CD4-positive, CD25-positive, alpha-beta regulatory T cell (primary cell): ENCODE results near the gene AP4M1. TPM values are rescaled to one million over a fixed set of nuclear protein-coding genes. Genes with fewer than 3 reads are reported as not detected.

ENCODE experiments used
- ATAC-seq, 2 donors: fragments of 150-1000 bp; cut with Tn5 transposase; one replicate each; pipeline ENCODE4 v1.10.0; 2021; ENCODE audit warnings: low read depth in 2 of 2, moderate number of reproducible peaks in 2 of 2, moderate library complexity in 1 of 2
- DNase-seq, 3 donors: peaks; one replicate each; pipeline versions ENCODE4 v3.0.0 to v3.0.0-alpha.2; 2012 to 2022; ENCODE audit warnings: mixed read lengths in 1 of 3
- H3K27ac ChIP-seq: one replicate; pipeline ENCODE4 v1.7.0; 2013; ENCODE audit warnings: mild to moderate bottlenecking, low read length; ENCODE audit not compliant: insufficient read depth, poor library complexity, severe bottlenecking
- H3K27me3 ChIP-seq: one replicate; pipeline ENCODE4 v1.7.0; 2013; ENCODE audit warnings: low read length; ENCODE audit not compliant: control insufficient read depth, insufficient read depth
- H3K36me3 ChIP-seq: one replicate; pipeline ENCODE4 v1.7.0; 2013; ENCODE audit warnings: mild to moderate bottlenecking, low read length, moderate library complexity; ENCODE audit not compliant: control insufficient read depth, insufficient read depth
- H3K4me1 ChIP-seq: 2 replicates; pipeline ENCODE4 v1.7.0; 2013; ENCODE audit warnings: mild to moderate bottlenecking, low read length; ENCODE audit not compliant: insufficient read depth, control insufficient read depth, poor library complexity, severe bottlenecking
- H3K4me3 ChIP-seq: one replicate; pipeline ENCODE4 v1.7.0; 2013; ENCODE audit warnings: low read depth, mild to moderate bottlenecking, low read length, moderate library complexity
- H3K9me3 ChIP-seq, 2 experiments: 1 replicate in 1 of 2; 2 replicates in 1 of 2; pipeline ENCODE4 v1.7.0; 2013; ENCODE audit warnings: low read length in 2 of 2, mild to moderate bottlenecking in 1 of 2, moderate library complexity in 1 of 2; ENCODE audit not compliant: control insufficient read depth in 2 of 2
- H3K27ac Mint-ChIP-seq, 3 donors: one replicate each; pipeline ENCODE4 v1.8.0; 2020 to 2022; ENCODE audit warnings: mild to moderate bottlenecking in 3 of 3, mixed read lengths in 3 of 3, moderate library complexity in 2 of 3
- H3K27me3 Mint-ChIP-seq: one replicate; pipeline ENCODE4 v1.8.0; 2022; ENCODE audit warnings: mild to moderate bottlenecking, mixed read lengths
- H3K36me3 Mint-ChIP-seq: one replicate; pipeline ENCODE4 v1.8.0; 2020; ENCODE audit warnings: mixed read lengths
- H3K4me1 Mint-ChIP-seq, 4 donors: one replicate each; pipeline ENCODE4 v1.8.0; 2020 to 2022; ENCODE audit warnings: mixed read lengths in 4 of 4, mild to moderate bottlenecking in 1 of 4
- H3K4me3 Mint-ChIP-seq, 4 donors: one replicate each; pipeline ENCODE4 v1.8.0; 2020 to 2022; ENCODE audit warnings: mild to moderate bottlenecking in 4 of 4, mixed read lengths in 4 of 4, moderate library complexity in 3 of 4
- H3K9me3 Mint-ChIP-seq, 7 donors: one replicate each; pipeline ENCODE4 v1.8.0; 2020 to 2022; ENCODE audit warnings: mixed read lengths in 7 of 7, mild to moderate bottlenecking in 3 of 7, moderate library complexity in 2 of 7
- polyA plus RNA-seq, 4 donors: library from polyadenylated mRNA; unstranded; fragments of 300-500 nt; fragmentation: Illumina TruSeq; gene quantifications; one replicate each; pipeline ENCODE4 v1.2.3, GENCODE V29; 2021
- total RNA-seq: library from RNA; stranded (reverse); gene quantifications from one replicate; pipeline ENCODE4 v1.2.3, GENCODE V29; 2022

Gene AP4M1
- total and polyA plus RNA-seq, 5 donors from 2014 or later, result 2.6 to 6.4 (median 4.3) TPM

GRCh38 chr7:100154651-100155491 is 53.4 kb downstream of the AP4M1 start:
- Mint-ChIP-seq H3K27ac (peak overlapping the region in 1 of 3 donors; percentile 12), H3K4me3 (peak overlapping the region in 2 of 4 donors; percentile 24 to 98), H3K36me3 (peaks cover 21% of the 10 kb centered on the region), H3K27me3 (peaks cover 4% of the 10 kb centered on the region), H3K4me1 (peaks cover 7 to 84% (median 38%) of the 10 kb centered on the region in 4 donors), H3K9me3 (no peaks in the 10 kb centered on the region)
- DNase-seq (no peak), ATAC-seq (no peak)
- Histone ChIP-seq H3K4me1 (peaks cover 49% of the 10 kb centered on the region), H3K27me3 (no peaks in the 10 kb centered on the region), H3K36me3 (peaks cover 43% of the 10 kb centered on the region), H3K9me3 (no peaks in the 10 kb centered on the region), H3K27ac (no peak overlapping the region), H3K4me3 (no peak overlapping the region)

- Histone ChIP-seq H3K9me3 (no peaks in the 10 kb centered on the region), H3K27ac (peak overlapping the region; percentile 85), H3K4me3 (no peak overlapping the region), H3K27me3 (no peaks in the 10 kb centered on the region), H3K36me3 (peaks cover 43% of the 10 kb centered on the region), H3K4me1 (peaks cover 41% of the 10 kb centered on the region)
- Mint-ChIP-seq H3K36me3 (peaks cover 15% of the 10 kb centered on the region), H3K27ac (peak overlapping the region in 2 of 3 donors; percentile 63 to 64), H3K27me3 (peaks cover 4% of the 10 kb centered on the region), H3K9me3 (no peaks in the 10 kb centered on the region), H3K4me1 (peaks cover 0 to 84% (median 34%) of the 10 kb centered on the region in 4 donors), H3K4me3 (peak overlapping the region; percentile 57 to 98 (median 78))
- ATAC-seq (no peak), DNase-seq (no peak)
Measured at GRCh38 chr7:100155553-100156317, 54.3 kb downstream of the AP4M1 start.

GRCh38 chr7:100156331-100157068 is 55.1 kb downstream of the AP4M1 start:
- no peak overlapping the region for H3K4me3 ChIP-seq
- no peaks in the 10 kb centered on the region for H3K9me3 ChIP-seq
- H3K4me1 ChIP-seq, result peaks cover 41% of the 10 kb centered on the region
- Mint-ChIP-seq H3K9me3 (no peaks in the 10 kb centered on the region), H3K4me3 (peak overlapping the region; percentile 89 to 98 (median 92)), H3K4me1 (peaks cover 0 to 81% (median 36%) of the 10 kb centered on the region in 4 donors), H3K27ac (peak overlapping the region; percentile 84 to 96 (median 85)), H3K27me3 (peaks cover 4% of the 10 kb centered on the region), H3K36me3 (peaks cover 15% of the 10 kb centered on the region)
- H3K27me3 ChIP-seq, result no peaks in the 10 kb centered on the region
- no peak for DNase-seq
- ATAC-seq, result no peak
- peaks cover 43% of the 10 kb centered on the region for H3K36me3 ChIP-seq
- peak overlapping the region; percentile 85 for H3K27ac ChIP-seq

- Mint-ChIP-seq H3K4me1 (peaks cover 0 to 80% (median 37%) of the 10 kb centered on the region in 4 donors), H3K27ac (peak overlapping the region; percentile 84 to 96 (median 85)), H3K36me3 (peaks cover 15% of the 10 kb centered on the region), H3K9me3 (no peaks in the 10 kb centered on the region), H3K4me3 (peak overlapping the region; percentile 89 to 98 (median 92)), H3K27me3 (peaks cover 4% of the 10 kb centered on the region)
- Histone ChIP-seq H3K4me3 (no peak overlapping the region), H3K9me3 (no peaks in the 10 kb centered on the region), H3K4me1 (peaks cover 41% of the 10 kb centered on the region), H3K27me3 (no peaks in the 10 kb centered on the region), H3K27ac (peak overlapping the region; percentile 85), H3K36me3 (peaks cover 43% of the 10 kb centered on the region)
- no peak for DNase-seq
- ATAC-seq, result no peak
Measured at GRCh38 chr7:100157069-100157333, 55.6 kb downstream of the AP4M1 start.

- H3K4me1 ChIP-seq, result peaks cover 42% of the 10 kb centered on the region
- H3K4me3 Mint-ChIP-seq, result peak overlapping the region; percentile 89 to 98 (median 92)
- H3K36me3 ChIP-seq, result peaks cover 41% of the 10 kb centered on the region
- H3K9me3 ChIP-seq, result no peaks in the 10 kb centered on the region
- ATAC-seq (no peak), DNase-seq (no peak)
- peaks cover 0 to 80% (median 33%) of the 10 kb centered on the region in 4 donors for H3K4me1 Mint-ChIP-seq
- no peaks in the 10 kb centered on the region for H3K9me3 Mint-ChIP-seq
- peaks cover 4% of the 10 kb centered on the region for H3K27me3 Mint-ChIP-seq
- H3K36me3 Mint-ChIP-seq, result peaks cover 9% of the 10 kb centered on the region
- H3K4me3 ChIP-seq, result peak overlapping the region; percentile 84
- H3K27ac ChIP-seq, result peak overlapping the region; percentile 85
- peak overlapping the region; percentile 86 to 96 (median 89) for H3K27ac Mint-ChIP-seq
- H3K27me3 ChIP-seq, result no peaks in the 10 kb centered on the region
Measured at GRCh38 chr7:100157334-100158228, 56.1 kb downstream of the AP4M1 start.

Other genes starting within 250 kb of the AP4M1 start
- 0.99 TPM for gene OR2AE1, start 224.6 kb upstream of the AP4M1 start, total RNA-seq
- not detected for gene OR2AE1, start 224.6 kb upstream of the AP4M1 start, polyA plus RNA-seq
- 28.6 TPM for gene TRIM4, start 182.1 kb upstream of the AP4M1 start, total RNA-seq
- 10 to 100 TPM; 21.3 to 32.6 (median 27.8) TPM for gene TRIM4, start 182.1 kb upstream of the AP4M1 start, polyA plus RNA-seq
- 0.35 TPM for gene GJC3, start 172.0 kb upstream of the AP4M1 start, total RNA-seq
- gene GJC3, start 172.0 kb upstream of the AP4M1 start, polyA plus RNA-seq, result 1 to 10 TPM in 3 of 4 donors, under 1 TPM in 1; 1.00 to 3.0 (median 1.5) TPM
- not detected for gene AZGP1, start 125.6 kb upstream of the AP4M1 start, total RNA-seq
- gene AZGP1, start 125.6 kb upstream of the AP4M1 start, polyA plus RNA-seq, result not detected
- 57.8 TPM for gene ZKSCAN1, start 86.0 kb upstream of the AP4M1 start, total RNA-seq
- 10 to 100 TPM; 21.6 to 27.7 (median 26.8) TPM for gene ZKSCAN1, start 86.0 kb upstream of the AP4M1 start, polyA plus RNA-seq
- 6.0 TPM for gene ZSCAN21, start 51.9 kb upstream of the AP4M1 start, total RNA-seq
- 1 to 10 TPM; 5.1 to 9.8 (median 8.6) TPM for gene ZSCAN21, start 51.9 kb upstream of the AP4M1 start, polyA plus RNA-seq
- 29.2 TPM for gene ZNF3, start 19.9 kb upstream of the AP4M1 start, total RNA-seq
- gene ZNF3, start 19.9 kb upstream of the AP4M1 start, polyA plus RNA-seq, result 10 to 100 TPM; 13.4 to 27.6 (median 20.7) TPM
- 74.4 TPM for gene COPS6, start 12.7 kb upstream of the AP4M1 start, total RNA-seq
- gene COPS6, start 12.7 kb upstream of the AP4M1 start, polyA plus RNA-seq, result 100 to 1,000 TPM; 123 to 180 (median 144) TPM
- 82.0 TPM for gene MCM7, start 246 bp upstream of the AP4M1 start, total RNA-seq
- gene MCM7, start 246 bp upstream of the AP4M1 start, polyA plus RNA-seq, result 10 to 100 TPM; 31.2 to 45.2 (median 35.8) TPM
- gene TAF6, start 17.7 kb downstream of the AP4M1 start, total RNA-seq, result 47.1 TPM
- gene TAF6, start 17.7 kb downstream of the AP4M1 start, polyA plus RNA-seq, result 10 to 100 TPM; 17.9 to 24.5 (median 21.9) TPM
- gene CNPY4, start 18.0 kb downstream of the AP4M1 start, total RNA-seq, result 20.7 TPM
- gene CNPY4, start 18.0 kb downstream of the AP4M1 start, polyA plus RNA-seq, result 10 to 100 TPM; 14.1 to 20.6 (median 17.6) TPM
- 4.0 TPM for gene MBLAC1, start 25.3 kb downstream of the AP4M1 start, total RNA-seq
- 1 to 10 TPM; 1.6 to 3.8 (median 2.3) TPM for gene MBLAC1, start 25.3 kb downstream of the AP4M1 start, polyA plus RNA-seq
- 136 TPM for gene LAMTOR4, start 47.3 kb downstream of the AP4M1 start, total RNA-seq
- 100 to 1,000 TPM; 450 to 474 (median 465) TPM for gene LAMTOR4, start 47.3 kb downstream of the AP4M1 start, polyA plus RNA-seq
- gene TRAPPC14, start 57.1 kb downstream of the AP4M1 start, total RNA-seq, result 54.6 TPM
- gene TRAPPC14, start 57.1 kb downstream of the AP4M1 start, polyA plus RNA-seq, result 1 to 10 TPM; 2.3 to 4.3 (median 3.9) TPM
- 6.1 TPM for gene GAL3ST4, start 67.0 kb downstream of the AP4M1 start, total RNA-seq
- gene GAL3ST4, start 67.0 kb downstream of the AP4M1 start, polyA plus RNA-seq, result 1 to 10 TPM; 2.6 to 7.7 (median 5.3) TPM
- 7.0 TPM for gene GPC2, start 75.7 kb downstream of the AP4M1 start, total RNA-seq
- gene GPC2, start 75.7 kb downstream of the AP4M1 start, polyA plus RNA-seq, result under 1 TPM in 3 of 4 donors, not detected in 1; 0.16 to 0.27 (median 0.23) TPM
- 6.2 TPM for gene STAG3, start 76.3 kb downstream of the AP4M1 start, total RNA-seq
- 1 to 10 TPM in 1 of 4 donors, under 1 TPM in 3; 0.53 to 4.0 (median 0.77) TPM for gene STAG3, start 76.3 kb downstream of the AP4M1 start, polyA plus RNA-seq
- 46.3 TPM for gene PVRIG, start 118.3 kb downstream of the AP4M1 start, total RNA-seq
- gene PVRIG, start 118.3 kb downstream of the AP4M1 start, polyA plus RNA-seq, result 100 to 1,000 TPM in 2 of 4 donors, 10 to 100 TPM in 2; 89.0 to 126 (median 97.6) TPM
- not detected for gene SPDYE3, start 206.1 kb downstream of the AP4M1 start, total RNA-seq
- 1 to 10 TPM; 4.5 to 7.2 (median 6.1) TPM for gene SPDYE3, start 206.1 kb downstream of the AP4M1 start, polyA plus RNA-seq